Stimulated activated naive CD4-positive, alpha-beta T cell (primary cell): ENCODE results near the gene BGN.

Experiments used
- DNase-seq, 6 experiments: peaks; one replicate each; lab custom pipeline; 2025; lab: John Stamatoyannopoulos, UW

BGN gene

DNA sequence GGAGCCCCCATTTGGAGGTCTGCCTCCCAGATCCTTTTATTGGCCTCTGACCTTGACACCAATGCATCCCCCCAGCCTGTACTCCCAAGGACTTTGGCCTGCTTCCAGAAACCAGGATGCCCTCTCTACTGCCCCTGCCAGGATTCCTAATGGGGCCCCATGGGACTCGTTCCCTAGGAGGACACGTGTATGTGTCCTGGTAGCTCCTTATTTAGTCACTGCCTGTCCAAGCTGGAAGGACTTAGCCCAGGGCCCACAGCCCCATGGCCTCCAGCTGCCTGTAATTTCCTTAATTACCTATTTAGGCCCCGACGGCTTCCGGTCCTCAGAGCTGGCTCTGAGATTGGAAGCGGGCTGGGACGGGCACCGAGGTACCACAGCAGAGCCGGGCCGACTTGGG lies 32.0 kb downstream of the BGN start:
- no peak for DNase-seq

GRCh38 chrX:153527208-153527607 lies 32.4 kb downstream of the BGN start:
- DNase-seq = no peak

- DNase-seq = no peak
Observed at GRCh38 chrX:153530411-153531129, 35.8 kb downstream of the BGN start.

GRCh38 chrX:153533091-153533490 lies 38.3 kb downstream of the BGN start:
- DNase-seq = no peak

DNA sequence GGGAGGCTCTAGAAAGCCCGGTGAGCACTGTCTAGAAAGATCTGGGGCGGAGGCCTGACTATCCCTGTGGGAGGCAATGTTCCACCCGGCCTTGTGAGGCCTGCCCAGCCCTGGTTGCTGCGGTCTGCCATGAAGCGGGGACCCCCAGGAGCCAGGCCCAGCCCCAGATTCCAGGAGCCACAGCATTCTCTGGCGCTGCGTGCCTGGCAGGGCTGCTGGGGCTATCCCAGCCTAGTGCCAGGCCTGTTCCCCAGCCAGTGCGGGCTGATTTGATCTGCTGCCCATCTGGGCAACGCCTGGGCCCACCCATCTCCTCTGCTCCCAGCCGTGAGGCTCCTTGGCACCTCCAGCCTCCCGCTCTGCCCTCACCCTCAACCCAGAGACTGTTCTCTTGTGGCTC lies 42.3 kb downstream of the BGN start:
- DNase-seq = no peak

- DNase-seq = no peak
Observed at GRCh38 chrX:153537526-153538295, 42.9 kb downstream of the BGN start.

GRCh38 chrX:153538424-153538823 lies 43.6 kb downstream of the BGN start:
- no peak for DNase-seq

GRCh38 chrX:153539171-153539978 lies 44.6 kb downstream of the BGN start:
- DNase-seq = peak; percentile 1 to 62 (median 40)

- DNase-seq = no peak
Observed at GRCh38 chrX:153539979-153540358, 45.2 kb downstream of the BGN start.

DNA sequence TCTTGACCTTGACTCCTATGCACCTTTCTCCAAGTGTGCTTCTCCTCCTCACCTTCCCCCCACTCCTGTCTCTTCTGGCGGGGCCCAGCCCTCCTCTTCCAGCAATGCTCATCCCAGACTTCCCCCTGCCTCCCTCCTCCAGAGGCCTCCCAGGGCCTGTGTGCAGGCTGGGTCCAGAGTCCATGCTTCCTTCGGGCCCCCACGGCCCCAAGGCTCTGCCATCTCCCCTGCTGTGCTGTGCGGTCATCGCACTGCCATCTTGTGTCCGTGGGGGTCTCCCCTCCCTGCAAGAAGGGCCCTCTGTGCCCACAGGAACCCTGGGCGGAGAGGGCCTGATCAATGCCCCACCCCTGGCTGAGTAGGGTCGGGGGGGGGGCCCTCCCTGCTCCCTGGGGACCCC lies 49.9 kb downstream of the BGN start:
- no peak for DNase-seq

DNA sequence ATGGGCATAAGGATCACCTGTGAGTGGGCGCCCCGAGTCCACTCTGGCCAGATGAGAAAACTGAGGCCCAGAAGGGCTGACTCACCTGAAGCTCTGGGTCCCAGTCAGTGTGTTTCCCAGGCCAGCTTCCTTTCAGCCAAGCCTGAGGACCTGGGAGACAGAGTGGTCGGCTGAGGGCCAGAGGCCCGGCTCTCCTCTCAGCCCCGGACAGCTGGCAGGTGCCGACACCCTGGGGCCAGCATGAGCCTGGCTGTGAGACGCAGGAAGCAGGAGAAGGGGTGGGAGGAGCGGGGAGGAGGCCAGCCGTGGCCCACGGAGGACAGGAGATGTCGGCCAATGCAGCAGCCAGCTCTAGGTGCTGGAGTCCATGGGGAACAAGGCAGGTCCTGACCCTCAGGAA lies 51.6 kb downstream of the BGN start:
- no peak for DNase-seq

GRCh38 chrX:153547195-153547594 lies 52.4 kb downstream of the BGN start:
- no peak for DNase-seq

- no peak for DNase-seq
Observed at GRCh38 chrX:153549231-153549630, 54.5 kb downstream of the BGN start.

GRCh38 chrX:153549807-153550206 lies 55.0 kb downstream of the BGN start:
- DNase-seq = no peak

DNA sequence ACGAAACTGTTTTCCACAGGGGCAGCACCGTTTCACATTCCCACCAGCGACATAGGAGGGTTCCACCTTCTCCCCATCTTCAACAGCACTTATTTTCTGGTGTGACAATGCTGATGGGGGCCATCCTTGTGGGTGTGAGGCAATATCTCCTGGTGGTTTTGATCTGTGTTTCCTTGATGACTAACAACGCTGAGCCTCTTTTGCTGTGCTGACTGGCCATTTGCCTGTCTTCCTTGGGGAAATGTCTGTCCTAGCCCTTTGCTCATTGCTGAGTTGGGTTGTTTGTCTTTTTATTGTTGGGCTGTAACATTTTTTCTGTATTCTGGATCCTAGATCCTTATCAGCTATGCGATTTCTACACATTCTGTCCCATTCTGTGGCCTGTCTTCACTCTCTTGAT lies 56.4 kb downstream of the BGN start:
- no peak for DNase-seq

DNA sequence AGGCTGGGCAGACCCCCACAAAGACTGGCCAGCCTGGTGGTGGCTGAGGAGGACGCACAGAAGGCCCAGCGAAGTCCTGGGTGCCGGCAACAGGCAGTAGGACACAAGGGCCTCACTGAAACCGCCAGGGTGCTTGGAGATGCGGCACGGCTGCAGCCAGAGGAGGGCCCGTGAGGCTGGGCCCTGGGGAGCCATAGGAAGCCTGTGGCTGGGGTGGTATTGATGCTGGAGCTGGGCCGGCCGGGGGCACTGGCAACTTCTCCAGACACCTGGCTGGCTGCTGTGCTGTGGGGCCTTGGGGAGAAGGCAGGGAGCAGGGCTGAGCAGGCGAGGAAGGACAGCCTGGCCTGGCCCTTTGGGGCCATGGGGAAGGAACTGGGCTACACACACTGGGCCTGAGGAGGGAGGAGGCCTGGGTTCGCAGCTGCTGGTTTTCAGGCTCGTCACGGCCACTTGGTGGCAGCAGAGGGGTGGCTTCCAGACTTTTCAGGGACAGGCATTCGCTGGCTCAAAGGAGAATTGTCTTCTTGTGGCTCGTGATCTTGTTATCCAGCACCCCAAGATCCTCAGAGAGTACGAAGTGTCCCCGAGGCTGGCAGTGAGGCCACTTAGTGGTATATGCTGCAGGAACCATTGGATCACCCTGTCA lies 59.9 kb downstream of the BGN start:
- DNase-seq = peak; percentile 7 to 72 (median 48)

GRCh38 chrX:153556767-153557166 lies 62.0 kb downstream of the BGN start:
- no peak for DNase-seq

- DNase-seq = no peak
Observed at GRCh38 chrX:153557618-153558355, 63.0 kb downstream of the BGN start.
